ENCODE data around the gene KY.

- TF ChIP-seq, protein P1, sequence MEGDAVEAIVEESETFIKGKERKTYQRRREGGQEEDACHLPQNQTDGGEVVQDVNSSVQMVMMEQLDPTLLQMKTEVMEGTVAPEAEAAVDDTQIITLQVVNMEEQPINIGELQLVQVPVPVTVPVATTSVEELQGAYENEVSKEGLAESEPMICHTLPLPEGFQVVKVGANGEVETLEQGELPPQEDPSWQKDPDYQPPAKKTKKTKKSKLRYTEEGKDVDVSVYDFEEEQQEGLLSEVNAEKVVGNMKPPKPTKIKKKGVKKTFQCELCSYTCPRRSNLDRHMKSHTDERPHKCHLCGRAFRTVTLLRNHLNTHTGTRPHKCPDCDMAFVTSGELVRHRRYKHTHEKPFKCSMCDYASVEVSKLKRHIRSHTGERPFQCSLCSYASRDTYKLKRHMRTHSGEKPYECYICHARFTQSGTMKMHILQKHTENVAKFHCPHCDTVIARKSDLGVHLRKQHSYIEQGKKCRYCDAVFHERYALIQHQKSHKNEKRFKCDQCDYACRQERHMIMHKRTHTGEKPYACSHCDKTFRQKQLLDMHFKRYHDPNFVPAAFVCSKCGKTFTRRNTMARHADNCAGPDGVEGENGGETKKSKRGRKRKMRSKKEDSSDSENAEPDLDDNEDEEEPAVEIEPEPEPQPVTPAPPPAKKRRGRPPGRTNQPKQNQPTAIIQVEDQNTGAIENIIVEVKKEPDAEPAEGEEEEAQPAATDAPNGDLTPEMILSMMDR (conservative IDR thresholded peaks at IDR 0.05; ENCODE audit: low read depth in 2 of 2): no peak
- TF ChIP-seq EZH2phosphoT487 (IDR thresholded peaks at IDR 0.05; ENCODE audit: unreplicated experiment) (no peak), ETS1 (IDR thresholded peaks at IDR 0.05) (no peak), CREB1 (CRISPR knock-in tag; IDR thresholded peaks at IDR 0.05; ENCODE audit: low read depth) (no peak), EZH2 (IDR thresholded peaks at IDR 0.05; ENCODE audit: low read depth, unreplicated experiment) (no peak), REST (IDR thresholded peaks at IDR 0.05; ENCODE audit: unreplicated experiment) (no peak), ZNF114 (CRISPR knock-in tag; IDR thresholded peaks at IDR 0.05) (no peak), POLR2AphosphoS5 (IDR thresholded peaks at IDR 0.05; ENCODE audit: low read depth) (no peak), NANOG (IDR thresholded peaks at IDR 0.05; ENCODE audit: borderline replicate concordance) (no peak), ZNF462 (CRISPR knock-in tag; IDR thresholded peaks at IDR 0.05) (no peak), STAT1 (IDR thresholded peaks at IDR 0.05; ENCODE audit: unreplicated experiment) (no peak), JUNB (IDR thresholded peaks at IDR 0.05; ENCODE audit: unreplicated experiment) (no peak)
Observed at GRCh38 chr3:134627831-134628230, 23.0 kb downstream of the KY start.

Measured in GM23338 (cell line).